Ascending aorta (tissue), 2 donors: ENCODE data around the gene MDM1. TPM values are rescaled to one million over a fixed set of nuclear protein-coding genes. Genes with fewer than 3 reads are reported as not detected.

Source experiments
- DNase-seq, 2 donors: peaks; one replicate each; pipeline ENCODE4 v3.0.0-alpha.2; 2019; ENCODE audit warnings: low spot score in 2 of 2
- H3K27ac ChIP-seq, 2 donors: fragments of 200-600 bp; sonication (generic); one replicate each; pipeline ENCODE4 v1.5.1; 2016 to 2017; ENCODE audit warnings: mild to moderate bottlenecking in 1 of 2
- H3K27me3 ChIP-seq: fragments of 200-600 bp; sonication (generic); one replicate; pipeline ENCODE4 v1.5.1; 2017
- H3K36me3 ChIP-seq, 2 donors: fragments of 200-600 bp; sonication (generic); one replicate each; pipeline ENCODE4 v1.5.1; 2016
- H3K4me1 ChIP-seq, 2 donors: fragments of 200-600 bp; sonication (generic); one replicate each; pipeline ENCODE4 v1.5.1; 2016 to 2017; ENCODE audit warnings: mild to moderate bottlenecking in 1 of 2
- H3K4me3 ChIP-seq, 2 donors: fragments of 200-600 bp; sonication (generic); one replicate each; pipeline ENCODE4 v1.5.1; 2016 to 2017; ENCODE audit warnings: mild to moderate bottlenecking in 1 of 2
- H3K9me3 ChIP-seq, 2 donors: fragments of 200-600 bp; sonication (generic); one replicate each; pipeline ENCODE4 v1.5.1; 2016
- intact Hi-C: fragments of 100-400 bp; cut with DNase I; formaldehyde crosslinking; loops from one replicate; pipeline ENCODE4 v1.15.1; 2023
- total RNA-seq: library from RNA; depleted of rRNA; stranded (reverse); fragments of >200 nt; gene quantifications from one replicate; pipeline ENCODE4 v1.1.0, GENCODE V29; 2016
- TF ChIP-seq, protein P1 (sequence below), 3 experiments: fragments of 200-600 bp in 2 of 3; fragments of 450-650 bp in 1 of 3; sonication (generic) in 2 of 3; IDR thresholded peaks; one replicate each; pipeline ENCODE4 v1.5.1; 2016 to 2019; ENCODE audit warnings: antibody characterized with exemption in 3 of 3, mild to moderate bottlenecking in 1 of 3, moderate library complexity in 1 of 3

MDM1 gene
- total RNA-seq, 1 donor from 2014 or later, result 9.5 TPM

DNA sequence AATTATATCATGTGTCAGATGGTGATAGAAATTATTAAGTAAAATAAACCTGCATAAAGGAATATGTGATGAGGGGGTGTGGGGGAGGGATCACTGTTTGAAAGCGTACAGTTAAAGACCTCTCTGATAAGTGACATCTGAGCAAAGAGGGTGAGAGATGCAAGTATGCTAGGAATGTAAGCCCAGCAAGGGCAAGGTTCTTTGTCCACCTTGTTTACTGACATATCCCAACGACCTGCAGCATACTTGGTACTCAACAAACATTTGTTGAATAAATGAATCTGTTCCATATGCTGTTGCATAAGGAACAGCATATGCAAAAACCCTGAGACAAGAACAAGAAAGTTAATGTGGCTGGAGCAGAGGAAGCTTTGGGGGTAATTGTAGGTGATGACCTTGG, 12.0 kb upstream of the MDM1 start:
- Histone ChIP-seq H3K4me1 (no peaks in the 10 kb centered on the region), H3K27me3 (peaks cover 4% of the 10 kb centered on the region), H3K36me3 (no peaks in the 10 kb centered on the region), H3K9me3 (no peaks in the 10 kb centered on the region), H3K27ac (no peak overlapping the region), H3K4me3 (no peak overlapping the region)
- no peak for DNase-seq
- TF ChIP-seq, protein P1, sequence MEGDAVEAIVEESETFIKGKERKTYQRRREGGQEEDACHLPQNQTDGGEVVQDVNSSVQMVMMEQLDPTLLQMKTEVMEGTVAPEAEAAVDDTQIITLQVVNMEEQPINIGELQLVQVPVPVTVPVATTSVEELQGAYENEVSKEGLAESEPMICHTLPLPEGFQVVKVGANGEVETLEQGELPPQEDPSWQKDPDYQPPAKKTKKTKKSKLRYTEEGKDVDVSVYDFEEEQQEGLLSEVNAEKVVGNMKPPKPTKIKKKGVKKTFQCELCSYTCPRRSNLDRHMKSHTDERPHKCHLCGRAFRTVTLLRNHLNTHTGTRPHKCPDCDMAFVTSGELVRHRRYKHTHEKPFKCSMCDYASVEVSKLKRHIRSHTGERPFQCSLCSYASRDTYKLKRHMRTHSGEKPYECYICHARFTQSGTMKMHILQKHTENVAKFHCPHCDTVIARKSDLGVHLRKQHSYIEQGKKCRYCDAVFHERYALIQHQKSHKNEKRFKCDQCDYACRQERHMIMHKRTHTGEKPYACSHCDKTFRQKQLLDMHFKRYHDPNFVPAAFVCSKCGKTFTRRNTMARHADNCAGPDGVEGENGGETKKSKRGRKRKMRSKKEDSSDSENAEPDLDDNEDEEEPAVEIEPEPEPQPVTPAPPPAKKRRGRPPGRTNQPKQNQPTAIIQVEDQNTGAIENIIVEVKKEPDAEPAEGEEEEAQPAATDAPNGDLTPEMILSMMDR (IDR thresholded peaks at IDR 0.05), result no peak
- intact Hi-C loops, result no loop called here

GRCh38 chr12:68342966-68343365, 10.8 kb upstream of the MDM1 start:
- peaks cover 4% of the 10 kb centered on the region for H3K27me3 ChIP-seq
- intact Hi-C loops, result no loop called here
- H3K4me3 ChIP-seq, result no peak overlapping the region
- no peaks in the 10 kb centered on the region for H3K36me3 ChIP-seq
- TF ChIP-seq, protein P1 (IDR thresholded peaks at IDR 0.05), result no peak
- no peaks in the 10 kb centered on the region for H3K9me3 ChIP-seq
- no peak for DNase-seq
- no peak overlapping the region for H3K27ac ChIP-seq
- no peaks in the 10 kb centered on the region for H3K4me1 ChIP-seq

- intact Hi-C loops, result no loop called here
These were observed 9.7 kb upstream of the MDM1 start for GRCh38 chr12:68341822-68342221.

DNA sequence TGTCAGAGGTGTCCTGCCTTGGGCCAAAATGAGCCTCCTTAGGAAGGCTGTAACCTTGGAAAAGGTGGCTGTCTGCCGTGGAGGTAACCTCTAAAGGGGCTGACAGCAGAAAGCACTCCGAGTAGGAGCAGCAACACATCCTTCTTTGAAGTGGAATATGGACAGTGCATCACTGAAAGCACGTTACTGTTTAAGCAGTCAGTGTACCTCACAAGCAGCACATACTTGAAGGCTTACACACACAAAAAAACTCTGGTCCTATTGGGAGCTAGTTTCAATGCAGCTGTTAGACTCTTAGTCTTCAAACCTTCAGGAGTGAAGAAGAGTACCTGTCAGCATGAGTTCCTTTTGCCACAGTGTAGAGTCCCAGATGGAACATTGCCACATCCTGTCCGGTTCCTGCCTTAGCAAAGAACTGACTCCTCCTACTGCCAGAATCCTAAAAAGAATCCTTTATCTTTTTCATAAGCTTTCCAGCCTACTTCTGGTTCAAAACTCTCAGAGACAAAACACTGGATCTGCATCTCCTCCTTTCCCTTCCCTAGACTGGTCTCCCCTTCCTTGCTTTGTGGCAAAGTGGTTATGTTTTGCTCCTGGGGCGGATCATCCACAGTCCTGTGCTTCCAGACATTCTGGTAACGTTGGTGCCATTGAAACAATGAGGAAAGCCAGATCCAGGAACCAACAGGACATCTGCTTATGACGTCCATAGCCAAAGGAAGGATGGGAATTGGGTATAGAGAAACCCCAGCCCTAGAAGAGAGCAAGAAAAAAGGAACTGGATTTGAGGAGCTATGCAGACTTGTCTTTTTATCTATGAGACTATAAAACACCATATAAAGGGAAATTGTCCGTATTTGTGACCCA, 8.5 kb upstream of the MDM1 start:
- TF ChIP-seq, protein P1 (IDR thresholded peaks at IDR 0.05), result no peak
- Histone ChIP-seq H3K36me3 (no peaks in the 10 kb centered on the region), H3K27ac (no peak overlapping the region), H3K4me3 (no peak overlapping the region), H3K27me3 (peaks cover 4% of the 10 kb centered on the region), H3K9me3 (no peaks in the 10 kb centered on the region), H3K4me1 (no peaks in the 10 kb centered on the region)
- DNase-seq, result no peak
- intact Hi-C loops, result no loop called here

More at GRCh38 chr12:68341822-68342221, 9.7 kb upstream of the MDM1 start:
- Histone ChIP-seq H3K36me3 (no peaks in the 10 kb centered on the region), H3K4me1 (no peaks in the 10 kb centered on the region), H3K4me3 (no peak overlapping the region), H3K9me3 (no peaks in the 10 kb centered on the region), H3K27me3 (peaks cover 4% of the 10 kb centered on the region), H3K27ac (no peak overlapping the region)
- TF ChIP-seq, protein P1 (IDR thresholded peaks at IDR 0.05), result no peak
- DNase-seq, result no peak

DNA sequence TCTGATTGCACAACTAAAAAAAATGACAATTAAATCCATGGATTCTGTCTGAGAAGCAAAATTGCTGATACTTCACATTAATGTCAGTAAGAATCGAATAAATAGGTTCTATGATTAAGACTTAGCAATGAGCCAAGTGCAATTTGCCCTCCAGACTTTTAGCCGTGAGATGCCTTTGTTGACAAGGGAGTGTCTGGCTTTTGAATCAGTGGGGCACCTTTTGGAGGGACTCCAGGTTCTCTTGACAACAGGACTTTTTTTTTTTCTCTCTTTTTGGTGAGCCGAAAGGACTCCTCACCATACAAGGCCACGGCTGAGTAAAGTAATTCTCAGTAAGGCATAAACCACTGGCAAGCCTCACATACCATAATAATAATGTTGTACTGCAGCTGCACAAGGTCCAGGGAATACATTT, 4.7 kb upstream of the MDM1 start:
- Histone ChIP-seq H3K9me3 (no peaks in the 10 kb centered on the region), H3K27me3 (no peaks in the 10 kb centered on the region), H3K4me1 (no peaks in the 10 kb centered on the region), H3K4me3 (no peak overlapping the region), H3K36me3 (no peaks in the 10 kb centered on the region), H3K27ac (no peak overlapping the region)
- TF ChIP-seq, protein P1 (IDR thresholded peaks at IDR 0.05), result no peak
- intact Hi-C loops, result no loop called here
- DNase-seq, result no peak
